Lower lobe of right lung (tissue), 2 donors: ENCODE results near the gene ANGPTL5. TPM values are rescaled to one million over a fixed set of nuclear protein-coding genes. Genes with fewer than 3 reads are reported as not detected.

Experiments used
- ATAC-seq, 2 donors: fragments of 200-7000 bp; cut with Tn5 transposase; one replicate each; pipeline ENCODE4 v1.9.1; 2020 to 2022; ENCODE audit warnings: mild to moderate bottlenecking in 2 of 2, moderate library complexity in 2 of 2
- DNase-seq: peaks from one replicate; pipeline ENCODE4 v3.0.0-alpha.2; 2020
- H3K27ac ChIP-seq: fragments of 200-600 bp; one replicate; pipeline ENCODE4 v1.8.0; 2022
- H3K27me3 ChIP-seq: fragments of 200-600 bp; one replicate; pipeline ENCODE4 v1.8.0; 2022; ENCODE audit warnings: low read depth
- H3K36me3 ChIP-seq: fragments of 200-600 bp; one replicate; pipeline ENCODE4 v1.8.0; 2022; ENCODE audit warnings: mild to moderate bottlenecking
- H3K4me1 ChIP-seq: fragments of 200-600 bp; one replicate; pipeline ENCODE4 v1.8.0; 2022
- H3K4me3 ChIP-seq: fragments of 200-600 bp; one replicate; pipeline ENCODE4 v1.8.0; 2022; ENCODE audit warnings: mild to moderate bottlenecking
- H3K9me3 ChIP-seq: fragments of 200-600 bp; one replicate; pipeline ENCODE4 v1.8.0; 2022
- intact Hi-C: fragments of 100-400 bp; cut with DNase I; formaldehyde crosslinking; loops from one replicate; pipeline ENCODE4 v1.11.0; 2022
- total RNA-seq: library from RNA; stranded (reverse); fragmentation: NEBNext Ultra II Directional; extraction: Animal tissue kit (Norgen Biotek cat#: 25700); gene quantifications from one replicate; pipeline ENCODE4 v1.2.1, GENCODE V29; 2021
- TF ChIP-seq, protein P1 (sequence below): fragments of 200-600 bp; IDR thresholded peaks from one replicate; pipeline ENCODE4 v1.8.0; 2022; ENCODE audit warnings: antibody characterized with exemption, mild to moderate bottlenecking
- donor health status: DM: no; HTN: yes; CAD: no; lungs with severe emphysema.

Gene ANGPTL5
- total RNA-seq, 1 donor from 2014 or later, result 0.71 TPM

DNA sequence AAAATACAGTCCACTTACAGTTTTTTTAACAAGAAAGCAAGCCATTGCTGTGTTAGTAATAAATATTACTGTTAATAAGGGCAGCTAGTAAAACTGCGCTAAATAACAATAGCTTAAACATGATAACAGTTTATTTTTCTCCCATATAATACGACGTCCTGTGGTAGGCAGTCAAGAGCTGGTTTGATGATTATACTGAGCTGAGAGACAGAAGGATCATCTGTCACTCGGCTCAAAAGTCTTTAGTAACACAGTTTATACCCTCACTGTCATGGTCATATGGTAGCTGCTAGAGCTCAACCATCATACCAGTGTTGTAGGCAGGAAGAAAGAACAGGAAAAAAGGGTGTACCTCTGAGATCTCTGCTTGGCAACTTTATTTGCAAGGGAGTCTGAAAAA lies 29.1 kb upstream of the ANGPTL5 start:
- H3K27me3 ChIP-seq, result no peaks in the 10 kb centered on the region
- TF ChIP-seq, protein P1, sequence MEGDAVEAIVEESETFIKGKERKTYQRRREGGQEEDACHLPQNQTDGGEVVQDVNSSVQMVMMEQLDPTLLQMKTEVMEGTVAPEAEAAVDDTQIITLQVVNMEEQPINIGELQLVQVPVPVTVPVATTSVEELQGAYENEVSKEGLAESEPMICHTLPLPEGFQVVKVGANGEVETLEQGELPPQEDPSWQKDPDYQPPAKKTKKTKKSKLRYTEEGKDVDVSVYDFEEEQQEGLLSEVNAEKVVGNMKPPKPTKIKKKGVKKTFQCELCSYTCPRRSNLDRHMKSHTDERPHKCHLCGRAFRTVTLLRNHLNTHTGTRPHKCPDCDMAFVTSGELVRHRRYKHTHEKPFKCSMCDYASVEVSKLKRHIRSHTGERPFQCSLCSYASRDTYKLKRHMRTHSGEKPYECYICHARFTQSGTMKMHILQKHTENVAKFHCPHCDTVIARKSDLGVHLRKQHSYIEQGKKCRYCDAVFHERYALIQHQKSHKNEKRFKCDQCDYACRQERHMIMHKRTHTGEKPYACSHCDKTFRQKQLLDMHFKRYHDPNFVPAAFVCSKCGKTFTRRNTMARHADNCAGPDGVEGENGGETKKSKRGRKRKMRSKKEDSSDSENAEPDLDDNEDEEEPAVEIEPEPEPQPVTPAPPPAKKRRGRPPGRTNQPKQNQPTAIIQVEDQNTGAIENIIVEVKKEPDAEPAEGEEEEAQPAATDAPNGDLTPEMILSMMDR, result no peak
- no peak overlapping the region for H3K4me3 ChIP-seq
- no peaks in the 10 kb centered on the region for H3K4me1 ChIP-seq
- intact Hi-C loops, result no loop called here
- ATAC-seq (no peak), DNase-seq (no peak)
- H3K27ac ChIP-seq, result no peak overlapping the region
- H3K9me3 ChIP-seq, result no peaks in the 10 kb centered on the region
- H3K36me3 ChIP-seq, result no peaks in the 10 kb centered on the region

DNA sequence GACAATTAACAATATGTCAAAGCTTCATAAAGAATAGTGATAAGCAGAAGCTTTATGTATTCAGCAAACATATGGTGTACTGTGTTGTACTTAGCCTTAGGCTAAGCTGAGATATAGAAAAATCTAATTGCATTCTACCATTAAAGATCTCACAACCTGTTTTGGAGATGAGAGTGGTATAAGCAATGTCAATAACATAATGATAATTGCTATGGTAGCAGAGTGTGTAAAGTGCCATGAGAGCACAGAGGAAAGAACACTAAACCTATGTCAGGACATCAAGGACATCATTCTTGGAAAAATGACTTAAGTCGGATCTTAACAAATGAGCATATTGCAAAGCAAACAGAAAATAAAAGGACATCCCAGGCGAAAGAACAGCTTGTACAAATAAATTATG lies 28.6 kb upstream of the ANGPTL5 start:
- Histone ChIP-seq H3K36me3 (no peaks in the 10 kb centered on the region), H3K27ac (no peak overlapping the region), H3K4me1 (no peaks in the 10 kb centered on the region), H3K4me3 (no peak overlapping the region), H3K9me3 (no peaks in the 10 kb centered on the region), H3K27me3 (no peaks in the 10 kb centered on the region)
- TF ChIP-seq, protein P1, result no peak
- intact Hi-C loops, result no loop called here
- no peak for DNase-seq
- no peak for ATAC-seq

DNA sequence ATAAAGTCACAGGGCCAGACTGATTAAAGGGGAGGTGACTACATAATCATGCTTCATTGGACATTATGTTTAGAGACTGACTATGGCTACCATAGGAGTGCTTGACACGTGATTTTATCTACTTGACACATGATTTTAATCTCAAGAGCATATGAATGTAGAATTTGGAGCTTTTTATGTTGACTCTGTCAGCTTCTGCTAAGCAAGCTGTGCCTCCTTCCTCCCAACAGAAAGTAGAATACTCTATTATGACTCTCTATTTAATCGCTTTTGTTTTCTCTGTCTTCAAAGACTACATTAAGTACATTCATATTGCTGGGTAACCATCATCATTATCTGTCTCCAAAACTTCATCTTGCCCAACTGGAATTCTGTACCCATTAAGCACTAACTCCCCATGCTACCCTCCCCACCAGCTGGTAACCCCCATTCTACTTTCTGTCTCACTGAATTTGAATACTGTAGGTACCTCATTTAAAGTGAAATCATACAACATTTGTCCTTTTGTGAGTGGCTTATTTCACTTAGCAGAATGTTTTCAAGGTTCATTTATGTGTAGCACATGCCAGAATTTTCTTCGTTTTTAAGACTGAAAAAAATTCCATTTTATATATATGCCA lies 24.7 kb upstream of the ANGPTL5 start:
- Histone ChIP-seq H3K4me1 (no peaks in the 10 kb centered on the region), H3K27me3 (no peaks in the 10 kb centered on the region), H3K27ac (no peak overlapping the region), H3K36me3 (no peaks in the 10 kb centered on the region), H3K4me3 (no peak overlapping the region), H3K9me3 (no peaks in the 10 kb centered on the region)
- TF ChIP-seq, protein P1, result no peak
- ATAC-seq, result no peak
- intact Hi-C loops, result no loop called here
- no peak for DNase-seq

DNA sequence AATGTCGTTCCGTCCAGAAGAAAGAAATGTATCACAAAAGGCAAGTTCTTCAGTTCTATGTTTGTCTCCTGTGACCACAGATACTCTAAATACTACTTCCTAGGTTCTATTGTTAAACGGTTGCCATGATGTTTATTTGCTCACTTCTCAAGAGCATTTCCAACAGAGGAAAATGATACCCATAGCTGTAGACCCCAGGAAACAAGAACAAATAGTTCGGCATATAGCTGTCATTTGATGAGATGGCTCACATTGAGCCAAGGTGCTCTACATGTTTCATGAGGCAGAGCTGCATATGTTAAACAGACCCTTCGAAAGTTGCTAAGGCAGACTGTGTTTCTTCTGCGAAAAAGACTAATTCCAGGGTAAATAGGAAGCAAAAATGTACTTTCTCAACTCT lies 15.4 kb upstream of the ANGPTL5 start:
- no peak for DNase-seq
- Histone ChIP-seq H3K27me3 (no peaks in the 10 kb centered on the region), H3K27ac (no peak overlapping the region), H3K9me3 (no peaks in the 10 kb centered on the region), H3K36me3 (no peaks in the 10 kb centered on the region), H3K4me3 (no peak overlapping the region), H3K4me1 (no peaks in the 10 kb centered on the region)
- intact Hi-C loops, result no loop called here
- no peak for ATAC-seq
- TF ChIP-seq, protein P1, result no peak

- Histone ChIP-seq H3K9me3 (no peaks in the 10 kb centered on the region), H3K4me3 (no peak overlapping the region), H3K4me1 (no peaks in the 10 kb centered on the region), H3K27me3 (no peaks in the 10 kb centered on the region), H3K27ac (no peak overlapping the region), H3K36me3 (no peaks in the 10 kb centered on the region)
- TF ChIP-seq, protein P1, result no peak
- DNase-seq (no peak), ATAC-seq (no peak)
- intact Hi-C loops, result no loop called here
Measured at GRCh38 chr11:101929294-101929915, 13.1 kb upstream of the ANGPTL5 start.
